ENCODE data around the gene CYB5D1. TPM values are rescaled to one million over a fixed set of nuclear protein-coding genes. Genes with fewer than 3 reads are reported as not detected.

CYB5D1 gene
- total RNA-seq, 6 donors from 2014 or later = 5.2 to 12.4 (median 7.3) TPM

DNA sequence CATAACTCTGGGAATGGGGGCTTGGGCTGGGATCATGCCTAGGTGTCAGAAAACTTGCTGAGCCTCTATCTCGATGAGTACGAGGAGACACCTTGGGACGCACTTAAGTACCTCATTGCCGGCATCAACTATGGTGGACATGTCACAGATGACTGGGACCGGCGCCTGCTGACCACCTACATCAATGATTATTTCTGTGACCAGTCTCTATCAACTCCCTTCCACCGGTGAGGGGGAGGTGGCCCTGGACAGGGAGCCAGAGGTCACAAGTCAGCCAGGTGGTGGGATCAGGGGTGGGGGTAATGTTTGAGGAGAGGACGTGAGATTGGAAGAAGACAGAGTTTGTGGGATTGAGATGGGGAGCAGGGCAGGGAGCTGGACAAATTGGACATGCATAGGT, 27.2 kb upstream of the CYB5D1 start:
- WGBS, 2 donors = 89 to 94% methylated on average over 8 of the region's 8 CpGs
- ATAC-seq (ENCODE audit: low FRiP score in 2 of 2) = no peak

DNA sequence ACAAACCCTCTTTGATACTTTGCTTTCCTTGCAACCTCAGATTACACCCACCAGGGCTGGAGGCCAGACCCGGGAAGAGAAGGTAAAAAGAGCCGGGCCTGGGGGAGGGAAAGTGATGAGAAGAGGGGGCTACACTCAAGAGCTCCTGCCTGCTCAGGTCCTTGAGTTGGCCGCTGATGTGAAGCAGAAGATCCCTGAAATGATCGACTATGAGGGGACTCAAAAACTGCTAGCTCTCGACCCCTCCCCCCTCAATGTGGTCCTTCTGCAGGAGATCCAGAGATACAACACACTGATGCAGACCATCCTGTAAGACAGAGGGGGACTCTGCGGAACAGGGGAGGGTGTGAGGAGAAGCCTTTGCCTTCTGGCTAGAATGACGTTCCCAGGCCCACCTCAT, 26.6 kb upstream of the CYB5D1 start:
- 74 to 79% methylated on average over 7 of the region's 7 CpGs for WGBS, 2 donors
- no peak for TF ChIP-seq EP300 (IDR thresholded peaks at IDR 0.05)
- TF ChIP-seq POLR2AphosphoS5 (IDR thresholded peaks at IDR 0.05) = no peak
- no peak for TF ChIP-seq POLR2A (IDR thresholded peaks at IDR 0.05)
- TF ChIP-seq, protein P1, sequence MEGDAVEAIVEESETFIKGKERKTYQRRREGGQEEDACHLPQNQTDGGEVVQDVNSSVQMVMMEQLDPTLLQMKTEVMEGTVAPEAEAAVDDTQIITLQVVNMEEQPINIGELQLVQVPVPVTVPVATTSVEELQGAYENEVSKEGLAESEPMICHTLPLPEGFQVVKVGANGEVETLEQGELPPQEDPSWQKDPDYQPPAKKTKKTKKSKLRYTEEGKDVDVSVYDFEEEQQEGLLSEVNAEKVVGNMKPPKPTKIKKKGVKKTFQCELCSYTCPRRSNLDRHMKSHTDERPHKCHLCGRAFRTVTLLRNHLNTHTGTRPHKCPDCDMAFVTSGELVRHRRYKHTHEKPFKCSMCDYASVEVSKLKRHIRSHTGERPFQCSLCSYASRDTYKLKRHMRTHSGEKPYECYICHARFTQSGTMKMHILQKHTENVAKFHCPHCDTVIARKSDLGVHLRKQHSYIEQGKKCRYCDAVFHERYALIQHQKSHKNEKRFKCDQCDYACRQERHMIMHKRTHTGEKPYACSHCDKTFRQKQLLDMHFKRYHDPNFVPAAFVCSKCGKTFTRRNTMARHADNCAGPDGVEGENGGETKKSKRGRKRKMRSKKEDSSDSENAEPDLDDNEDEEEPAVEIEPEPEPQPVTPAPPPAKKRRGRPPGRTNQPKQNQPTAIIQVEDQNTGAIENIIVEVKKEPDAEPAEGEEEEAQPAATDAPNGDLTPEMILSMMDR (IDR thresholded peaks at IDR 0.05) = no peak
- no peaks in the 10 kb centered on the region for H3K27me3 ChIP-seq
- H3K4me3 ChIP-seq = no peak overlapping the region
- ATAC-seq (ENCODE audit: low FRiP score in 2 of 2) (no peak), DNase-seq (no peak)
- H3K4me1 ChIP-seq = peaks cover under 1 to 13% (median 9%) of the 10 kb centered on the region in 4 donors
- H3K9me3 ChIP-seq = no peaks in the 10 kb centered on the region
- no peak overlapping the region for H3K27ac ChIP-seq
- H3K36me3 ChIP-seq = no peaks in the 10 kb centered on the region

More for the DNA sequence above, 27.2 kb upstream of the CYB5D1 start:
- H3K9me3 ChIP-seq = no peaks in the 10 kb centered on the region
- TF ChIP-seq, protein P1 (IDR thresholded peaks at IDR 0.05) = no peak
- TF ChIP-seq POLR2AphosphoS5 (IDR thresholded peaks at IDR 0.05) (no peak), EP300 (IDR thresholded peaks at IDR 0.05) (no peak), POLR2A (IDR thresholded peaks at IDR 0.05) (no peak)
- peaks cover 0 to 7% (median 6%) of the 10 kb centered on the region in 4 donors for H3K4me1 ChIP-seq
- H3K27ac ChIP-seq = no peak overlapping the region
- no peak overlapping the region for H3K4me3 ChIP-seq
- DNase-seq = no peak
- H3K27me3 ChIP-seq = no peaks in the 10 kb centered on the region
- H3K36me3 ChIP-seq = no peaks in the 10 kb centered on the region

DNA sequence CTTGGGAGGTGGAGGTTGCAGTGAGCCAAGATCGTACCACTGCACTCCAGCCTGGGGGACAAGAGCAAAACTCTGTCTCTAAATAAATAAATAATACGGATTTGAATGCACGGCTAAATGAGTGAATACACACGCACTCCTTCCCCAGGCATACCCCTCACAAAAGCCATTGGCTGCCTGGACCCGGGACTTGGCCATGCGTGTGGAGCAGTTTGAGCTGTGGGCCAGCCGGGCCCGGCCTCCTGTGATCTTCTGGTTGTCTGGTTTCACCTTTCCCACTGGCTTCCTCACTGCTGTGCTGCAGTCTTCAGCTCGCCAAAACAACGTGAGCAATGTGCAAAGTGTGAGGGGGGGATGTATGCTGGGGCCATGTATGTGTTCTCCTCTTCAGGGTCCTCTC, 25.4 kb upstream of the CYB5D1 start:
- 90 to 93% methylated on average over 10 of the region's 10 CpGs for WGBS, 2 donors
- peak in 1 of 2 donors; percentile 62 for DNase-seq
- Histone ChIP-seq H3K27me3 (no peaks in the 10 kb centered on the region), H3K27ac (no peak overlapping the region), H3K9me3 (no peaks in the 10 kb centered on the region), H3K4me1 (peaks cover 12 to 24% (median 21%) of the 10 kb centered on the region in 4 donors), H3K4me3 (no peak overlapping the region), H3K36me3 (no peaks in the 10 kb centered on the region)
- no peak for ATAC-seq (ENCODE audit: low FRiP score in 2 of 2)
- no peak for TF ChIP-seq POLR2AphosphoS5 (IDR thresholded peaks at IDR 0.05)
- TF ChIP-seq EP300 (IDR thresholded peaks at IDR 0.05) = no peak
- no peak for TF ChIP-seq POLR2A (IDR thresholded peaks at IDR 0.05)
- TF ChIP-seq, protein P1 (IDR thresholded peaks at IDR 0.05) = no peak

DNA sequence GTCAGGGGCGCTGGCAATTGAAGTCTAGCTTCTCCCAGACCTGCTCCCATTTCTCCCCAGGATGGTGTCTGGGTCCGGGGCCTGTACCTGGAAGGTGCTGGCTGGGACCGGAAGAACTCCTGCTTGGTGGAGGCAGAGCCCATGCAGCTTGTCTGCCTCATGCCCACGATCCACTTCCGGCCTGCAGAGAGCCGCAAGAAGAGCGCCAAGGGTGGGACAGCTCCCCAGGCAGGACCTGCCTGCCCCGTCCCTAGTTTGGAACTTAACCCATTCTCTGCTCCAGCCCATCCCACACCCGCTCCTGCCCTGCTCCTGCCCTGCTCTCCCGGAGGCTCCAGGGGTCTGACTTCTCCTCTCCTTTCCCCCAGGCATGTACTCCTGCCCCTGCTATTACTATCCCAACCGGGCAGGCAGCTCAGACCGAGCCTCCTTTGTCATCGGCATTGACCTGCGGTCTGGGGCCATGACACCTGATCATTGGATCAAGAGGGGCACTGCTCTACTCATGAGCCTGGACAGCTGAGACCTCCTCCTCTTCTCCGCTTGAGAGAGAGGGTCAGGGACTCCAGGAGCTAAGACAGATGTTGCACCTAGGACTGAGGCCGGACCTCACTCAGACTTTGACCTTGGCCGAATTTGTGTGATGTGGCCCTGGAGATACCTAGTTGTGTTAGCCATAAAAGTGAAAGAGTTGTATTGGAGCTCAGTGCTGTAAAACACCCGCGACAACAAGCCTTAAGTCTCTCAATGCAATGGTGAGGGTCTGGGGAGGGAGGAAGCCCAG, 24.6 kb upstream of the CYB5D1 start:
- no peaks in the 10 kb centered on the region for H3K36me3 ChIP-seq
- ATAC-seq (ENCODE audit: low FRiP score in 2 of 2) (no peak), DNase-seq (no peak)
- H3K9me3 ChIP-seq = no peaks in the 10 kb centered on the region
- peak overlapping the region in 2 of 4 donors; percentile 99 to 100 for H3K27ac ChIP-seq
- no peaks in the 10 kb centered on the region for H3K27me3 ChIP-seq
- peak overlapping the region in 3 of 4 donors; percentile 54 to 86 (median 71) for H3K4me3 ChIP-seq
- H3K4me1 ChIP-seq = peaks cover 15 to 31% (median 28%) of the 10 kb centered on the region in 4 donors
- 50 to 53% methylated on average over 14 to 19 of the region's 19 CpGs for WGBS, 2 donors
- TF ChIP-seq POLR2A (IDR thresholded peaks at IDR 0.05) (no peak), EP300 (IDR thresholded peaks at IDR 0.05) (no peak), POLR2AphosphoS5 (IDR thresholded peaks at IDR 0.05) (no peak)
- TF ChIP-seq, protein P1 (IDR thresholded peaks at IDR 0.05) = no peak

All from upper lobe of left lung (tissue), 6 donors.